Measurements from ENCODE around the gene NOTCH1.

Gene NOTCH1

DNA sequence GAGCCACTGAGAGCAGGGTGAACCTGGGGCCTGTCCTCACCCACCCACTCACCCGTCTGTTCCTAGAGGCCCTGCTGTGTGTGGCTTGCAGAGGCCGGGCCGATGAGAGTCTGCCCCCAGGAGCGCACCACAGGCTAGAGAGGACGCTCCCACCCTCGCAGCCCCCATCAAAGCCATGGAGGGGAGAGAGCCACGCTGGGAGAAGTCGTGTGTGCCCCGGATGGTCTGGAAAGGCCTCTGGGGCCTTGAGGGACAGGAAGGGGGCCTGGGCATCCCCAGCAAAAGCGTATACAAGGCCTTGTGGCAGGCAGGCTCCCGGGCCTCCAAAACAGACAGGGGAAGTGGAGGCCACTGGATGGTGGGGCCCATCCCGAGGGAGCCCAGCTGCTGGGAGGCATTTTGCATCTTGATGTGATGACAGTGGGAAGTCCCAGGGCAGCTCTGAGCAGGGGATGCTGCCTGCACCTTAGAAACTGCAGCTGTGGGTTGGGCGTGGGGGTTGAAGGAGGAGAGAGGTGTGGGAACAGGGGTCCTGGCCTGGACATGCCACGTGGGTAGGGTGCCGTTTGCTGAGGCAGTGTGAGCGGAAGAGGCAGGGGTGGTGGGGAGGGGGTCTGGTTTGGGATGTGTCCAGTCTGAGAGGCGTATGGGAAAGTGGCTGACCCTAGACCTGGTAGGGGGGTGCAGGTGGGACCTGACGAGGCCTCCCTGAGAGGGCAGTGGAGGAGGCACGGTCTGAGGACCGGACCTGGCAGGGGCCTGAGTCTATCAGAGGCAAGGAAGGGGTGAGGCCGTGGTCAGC lies 43.0 kb upstream of the NOTCH1 start:
- Histone ChIP-seq H3K9ac (ENCODE audit: low read length) (no peak overlapping the region), H3K27me3 (replicated peaks; ENCODE audit: insufficient read depth, low read length) (peaks cover 98% of the 10 kb centered on the region), H3K9me3 (replicated peaks; ENCODE audit: insufficient read depth, low read length) (no peaks in the 10 kb centered on the region), H3K9me2 (replicated peaks; ENCODE audit: insufficient read depth, low read length) (no peaks in the 10 kb centered on the region), H4K20me1 (ENCODE audit: insufficient read depth, low read length) (no peaks in the 10 kb centered on the region), H3K27ac (ENCODE audit: low read length) (no peak overlapping the region), H3K79me2 (ENCODE audit: low read length) (no peaks in the 10 kb centered on the region), H3K4me2 (ENCODE audit: low read depth, low read length) (no peak overlapping the region), H2AFZ (ENCODE audit: low read length) (no peak overlapping the region), H3F3A (ENCODE audit: insufficient read depth, low read length) (no peaks in the 10 kb centered on the region), H3K4me3 (ENCODE audit: low read length) (no peak overlapping the region), H3K4me1 (ENCODE audit: low read length) (no peaks in the 10 kb centered on the region), H3K36me3 (replicated peaks; ENCODE audit: insufficient read depth, low read length) (no peaks in the 10 kb centered on the region)
- no peak for DNase-seq
- TF ChIP-seq EZH2 (optimal IDR thresholded peaks at IDR 0.05; ENCODE audit: low read depth, low read length) (no peak), EZH2phosphoT487 (IDR thresholded peaks at IDR 0.05; ENCODE audit: low read length) (no peak), CTCF (IDR thresholded peaks at IDR 0.05; ENCODE audit: low read length) (no peak)

- H3K9me2 ChIP-seq (replicated peaks; ENCODE audit: insufficient read depth, low read length) = no peaks in the 10 kb centered on the region
- no peaks in the 10 kb centered on the region for H3K79me2 ChIP-seq (ENCODE audit: low read length)
- no peak for DNase-seq
- no peaks in the 10 kb centered on the region for H4K20me1 ChIP-seq (ENCODE audit: insufficient read depth, low read length)
- no peak overlapping the region for H3K9ac ChIP-seq (ENCODE audit: low read length)
- no peak overlapping the region for H2AFZ ChIP-seq (ENCODE audit: low read length)
- no peaks in the 10 kb centered on the region for H3F3A ChIP-seq (ENCODE audit: insufficient read depth, low read length)
- no peaks in the 10 kb centered on the region for H3K36me3 ChIP-seq (replicated peaks; ENCODE audit: insufficient read depth, low read length)
- H3K27ac ChIP-seq (ENCODE audit: low read length) = no peak overlapping the region
- TF ChIP-seq EZH2 (optimal IDR thresholded peaks at IDR 0.05; ENCODE audit: low read depth, low read length) (no peak), EZH2phosphoT487 (IDR thresholded peaks at IDR 0.05; ENCODE audit: low read length) (no peak), CTCF (IDR thresholded peaks at IDR 0.05; ENCODE audit: low read length) (no peak)
- H3K4me3 ChIP-seq (ENCODE audit: low read length) = no peak overlapping the region
- H3K4me2 ChIP-seq (ENCODE audit: low read depth, low read length) = no peak overlapping the region
- H3K9me3 ChIP-seq (replicated peaks; ENCODE audit: insufficient read depth, low read length) = no peaks in the 10 kb centered on the region
- H3K4me1 ChIP-seq (ENCODE audit: low read length) = no peaks in the 10 kb centered on the region
- peaks cover 95% of the 10 kb centered on the region for H3K27me3 ChIP-seq (replicated peaks; ENCODE audit: insufficient read depth, low read length)
Measured at GRCh38 chr9:136587944-136588662, 42.3 kb upstream of the NOTCH1 start.

GRCh38 chr9:136587145-136587943 lies 41.5 kb upstream of the NOTCH1 start:
- Histone ChIP-seq H3K9ac (ENCODE audit: low read length) (no peak overlapping the region), H3K4me1 (ENCODE audit: low read length) (no peaks in the 10 kb centered on the region), H3K4me2 (ENCODE audit: low read depth, low read length) (no peak overlapping the region), H3K9me2 (replicated peaks; ENCODE audit: insufficient read depth, low read length) (no peaks in the 10 kb centered on the region), H3F3A (ENCODE audit: insufficient read depth, low read length) (no peaks in the 10 kb centered on the region), H3K4me3 (ENCODE audit: low read length) (no peak overlapping the region), H2AFZ (ENCODE audit: low read length) (no peak overlapping the region), H3K27me3 (replicated peaks; ENCODE audit: insufficient read depth, low read length) (peaks cover 88% of the 10 kb centered on the region), H3K36me3 (replicated peaks; ENCODE audit: insufficient read depth, low read length) (no peaks in the 10 kb centered on the region), H3K9me3 (replicated peaks; ENCODE audit: insufficient read depth, low read length) (no peaks in the 10 kb centered on the region), H3K27ac (ENCODE audit: low read length) (no peak overlapping the region), H3K79me2 (ENCODE audit: low read length) (no peaks in the 10 kb centered on the region), H4K20me1 (ENCODE audit: insufficient read depth, low read length) (no peaks in the 10 kb centered on the region)
- no peak for DNase-seq
- no peak for TF ChIP-seq EZH2phosphoT487 (IDR thresholded peaks at IDR 0.05; ENCODE audit: low read length)
- TF ChIP-seq EZH2 (optimal IDR thresholded peaks at IDR 0.05; ENCODE audit: low read depth, low read length) = no peak
- TF ChIP-seq CTCF (IDR thresholded peaks at IDR 0.05; ENCODE audit: low read length) = no peak
